NCI-H226 (cell line): ENCODE results near the gene RBMY1D.
"Not testable (repeated sequence)": the region's sequence is repeated elsewhere in the genome, so short reads cannot be mapped to it uniquely, and the experiment has no call there.

Experiments used
- DNase-seq: peaks from one replicate; pipeline ENCODE4 v3.0.0-alpha.2; 2015

The RBMY1D gene

GRCh38 chrY:21894426-21894825, at the start of gene RBMY1D:
TSS of gene RBMY1D (minus strand) at chrY:21894526. CDS start at chrY:21892513, 2,013 bp downstream.
- DNase-seq, result not testable (repeated sequence)

GRCh38 chrY:21917932-21918331, 23.6 kb upstream of the RBMY1D start, which contains the start of gene RBMY1E:
TSS of gene RBMY1E (minus strand) at chrY:21918032. CDS start at chrY:21916054, 1,978 bp downstream.
- DNase-seq, result not testable (repeated sequence)

GRCh38 chrY:21869407-21870076, 24.8 kb downstream of the RBMY1D start:
- DNase-seq, result not testable (repeated sequence)

GRCh38 chrY:21845481-21845880, 48.8 kb downstream of the RBMY1D start:
- no peak for DNase-seq

GRCh38 chrY:21842090-21842489, 52.2 kb downstream of the RBMY1D start:
- DNase-seq, result no peak

- no peak for DNase-seq
These were observed 54.8 kb downstream of the RBMY1D start for GRCh38 chrY:21839489-21839888.

- DNase-seq, result no peak
These were observed 58.0 kb downstream of the RBMY1D start for GRCh38 chrY:21836343-21836742.

- DNase-seq, result no peak
These were observed 59.3 kb downstream of the RBMY1D start for GRCh38 chrY:21835052-21835451.
